H1 (cell line): ENCODE results near the gene ZNF597. TPM values are rescaled to one million over a fixed set of nuclear protein-coding genes. Genes with fewer than 3 reads are reported as not detected.

ENCODE experiments used
- CTCF ChIA-PET: fragments of 300-600 bp; sonication (Branson Sonifier 250); formaldehyde crosslinking; loops from one replicate; lab custom pipeline; 2021; ENCODE audit not compliant: partially characterized antibody; lab: Charles Lee
- POLR2A ChIA-PET: fragments of 300-600 bp; sonication (Branson Sonifier 250); formaldehyde crosslinking; loops from one replicate; lab custom pipeline; 2021; ENCODE audit warnings: inconsistent platforms; ENCODE audit not compliant: partially characterized antibody; lab: Charles Lee
- DNase-seq, 2 experiments: peaks; one replicate each; pipeline versions ENCODE4 v3.0.0 to v3.0.0-alpha.2; 2010 to 2022; ENCODE audit warnings: low spot score in 2 of 2, low read depth in 1 of 2, mixed read lengths in 1 of 2
- FAIRE-seq: peaks from 2 replicates; lab custom pipeline; 2011; peaks lifted over from hg19 to GRCh38; lab: Jason Lieb, UNC
- H2AFZ ChIP-seq: 2 replicates; pipeline ENCODE4 v1.8.1; 2012; ENCODE audit warnings: low read length, inconsistent platforms
- H2AK5ac ChIP-seq: 2 replicates; pipeline ENCODE4 v1.6.1; 2013; ENCODE audit warnings: low read depth, low read length
- H2BK120ac ChIP-seq: replicated peaks from 2 replicates; pipeline ENCODE3; 2013; ENCODE audit warnings: low read depth, low read length, inconsistent platforms
- H2BK12ac ChIP-seq: 2 replicates; pipeline ENCODE4 v1.6.1; 2013; ENCODE audit warnings: low read depth, low read length
- H2BK15ac ChIP-seq: 2 replicates; pipeline ENCODE4 v1.6.1; 2013; ENCODE audit warnings: low read length
- H2BK20ac ChIP-seq: 2 replicates; pipeline ENCODE4 v1.6.1; 2013; ENCODE audit warnings: low read length
- H2BK5ac ChIP-seq: 2 replicates; pipeline ENCODE4 v1.6.1; 2013; ENCODE audit warnings: low read depth, low read length
- H3K14ac ChIP-seq: 2 replicates; pipeline ENCODE4 v1.6.1; 2013; ENCODE audit warnings: inconsistent platforms; ENCODE audit not compliant: insufficient read length
- H3K18ac ChIP-seq: 2 replicates; pipeline ENCODE4 v1.6.1; 2013; ENCODE audit warnings: low read length; ENCODE audit errors: extremely low read depth
- H3K23ac ChIP-seq: 2 replicates; pipeline ENCODE4 v1.6.1; 2013; ENCODE audit warnings: inconsistent platforms; ENCODE audit not compliant: insufficient read length
- H3K23me2 ChIP-seq: 2 replicates; pipeline ENCODE4 v1.6.1; 2013; ENCODE audit warnings: low read depth, low read length
- H3K27ac ChIP-seq: 2 replicates; pipeline ENCODE4 v1.6.1; 2011; ENCODE audit warnings: low read depth, low read length, inconsistent platforms
- H3K27me3 ChIP-seq, 4 experiments: replicated peaks in 1 of 4; 1 replicate in 1 of 4; 2 replicates in 3 of 4; pipeline versions ENCODE4 v1.6.1 to v1.8.1; 2011 to 2013; ENCODE audit warnings: low read length in 3 of 4, mild to moderate bottlenecking in 3 of 4, inconsistent platforms in 2 of 4, mixed read lengths in 2 of 4, moderate library complexity in 1 of 4; ENCODE audit not compliant: control insufficient read depth in 3 of 4, insufficient read depth in 3 of 4; ENCODE audit errors: extremely low read depth in 1 of 4
- H3K36me3 ChIP-seq, 4 experiments: 2 replicates each; pipeline versions ENCODE4 v1.6.1 to v1.8.1; 2011 to 2013; ENCODE audit warnings: mild to moderate bottlenecking in 4 of 4, low read length in 3 of 4, moderate library complexity in 2 of 4, control low read depth in 1 of 4, inconsistent platforms in 1 of 4; ENCODE audit not compliant: insufficient read depth in 4 of 4, control insufficient read depth in 2 of 4
- H3K4ac ChIP-seq: replicated peaks from 2 replicates; pipeline ENCODE3; 2013; ENCODE audit warnings: low read length, low read depth, mixed read lengths, inconsistent platforms; ENCODE audit not compliant: insufficient read length
- H3K4me1 ChIP-seq, 4 experiments: replicated peaks in 1 of 4; 1 replicate in 1 of 4; 2 replicates in 3 of 4; pipeline versions ENCODE4 v1.6.1 to v1.8.1; 2011 to 2013; ENCODE audit warnings: low read length in 3 of 4, inconsistent platforms in 2 of 4, mixed read lengths in 1 of 4; ENCODE audit not compliant: insufficient read depth in 4 of 4, control insufficient read depth in 3 of 4
- H3K4me2 ChIP-seq, 2 experiments: 2 replicates each; pipeline versions ENCODE4 v1.6.1 to v1.8.1; 2011 to 2013; ENCODE audit warnings: low read depth in 2 of 2, low read length in 2 of 2, control low read depth in 1 of 2, inconsistent platforms in 1 of 2, mild to moderate bottlenecking in 1 of 2; ENCODE audit not compliant: insufficient read depth in 1 of 2
- H3K4me3 ChIP-seq, 4 experiments: fragments of 200-600, 300-600 bp in 1 of 4; sonication (generic), shearing (Covaris generic), sonication (Bioruptor Twin) in 1 of 4; 2 replicates each; pipeline versions ENCODE4 v1.5.1 to v1.8.1; 2011 to 2016; ENCODE audit warnings: low read length in 4 of 4, low read depth in 3 of 4, control low read depth in 2 of 4, inconsistent platforms in 2 of 4, mild to moderate bottlenecking in 2 of 4, mixed read lengths in 1 of 4, moderate library complexity in 1 of 4; ENCODE audit not compliant: insufficient read depth in 2 of 4; ENCODE audit errors: extremely low read depth in 1 of 4
- H3K56ac ChIP-seq: replicated peaks from 2 replicates; pipeline ENCODE3; 2013; ENCODE audit warnings: low read depth, mild to moderate bottlenecking, mixed read lengths, low read length, inconsistent platforms; ENCODE audit not compliant: insufficient read length
- H3K79me1 ChIP-seq: 2 replicates; pipeline ENCODE4 v1.6.1; 2013; ENCODE audit warnings: low read depth, low read length, control low read depth
- H3K79me2 ChIP-seq, 2 experiments: 2 replicates each; pipeline versions ENCODE4 v1.6.1 to v1.8.1; 2012 to 2013; ENCODE audit warnings: low read length in 2 of 2, mild to moderate bottlenecking in 2 of 2, inconsistent platforms in 1 of 2; ENCODE audit not compliant: insufficient read depth in 2 of 2, control insufficient read depth in 1 of 2
- H3K9ac ChIP-seq, 4 experiments: replicated peaks in 1 of 4; 1 replicate in 1 of 4; 2 replicates in 3 of 4; pipeline versions ENCODE4 v1.6.1 to v1.8.1; 2011 to 2013; ENCODE audit warnings: low read depth in 3 of 4, low read length in 3 of 4, control low read depth in 2 of 4, mild to moderate bottlenecking in 2 of 4, moderate library complexity in 2 of 4, inconsistent platforms in 1 of 4; ENCODE audit errors: extremely low read depth in 1 of 4
- H3K9me3 ChIP-seq, 2 experiments: 2 replicates each; pipeline versions ENCODE4 v1.6.1 to v1.8.1; 2012 to 2013; ENCODE audit warnings: mild to moderate bottlenecking in 2 of 2, moderate library complexity in 2 of 2, control low read depth in 1 of 2, inconsistent platforms in 1 of 2, low read depth in 1 of 2, low read length in 1 of 2, mixed read lengths in 1 of 2; ENCODE audit not compliant: insufficient read depth in 2 of 2
- H4K20me1 ChIP-seq, 2 experiments: replicated peaks in 1 of 2; 2 replicates each; pipeline versions ENCODE3 to v1.8.1; 2011 to 2013; ENCODE audit warnings: inconsistent platforms in 2 of 2, low read length in 2 of 2, mild to moderate bottlenecking in 1 of 2; ENCODE audit not compliant: insufficient read depth in 2 of 2, control insufficient read depth in 1 of 2
- H4K5ac ChIP-seq: 2 replicates; pipeline ENCODE4 v1.6.1; 2013; ENCODE audit warnings: low read length, low read depth, mixed read lengths, inconsistent platforms; ENCODE audit not compliant: insufficient read length
- H4K8ac ChIP-seq: 2 replicates; pipeline ENCODE4 v1.8.0; 2013; ENCODE audit warnings: mild to moderate bottlenecking, moderate library complexity, low read length, inconsistent platforms; ENCODE audit not compliant: insufficient read depth; ENCODE audit errors: extremely low read depth
- H4K91ac ChIP-seq: replicated peaks from 2 replicates; pipeline ENCODE3; 2013; ENCODE audit warnings: low read length, mixed read lengths, inconsistent platforms; ENCODE audit not compliant: insufficient read length
- RFX5 ChIP-seq: IDR thresholded peaks from 2 replicates; pipeline ENCODE4 v1.6.1; 2011; ENCODE audit warnings: low read depth, low read length, improper control_type of control experiment, borderline replicate concordance
- WGBS, 2 experiments: shearing (Covaris generic) in 1 of 2; methylation state at CpG; one replicate each; pipeline versions ENCODE4 v1.1.6 to v1.1.7; 2013 to 2015; ENCODE audit warnings: low lambda C conversion rate in 2 of 2, mixed read lengths in 2 of 2, inconsistent platforms in 1 of 2, low coverage in 1 of 2, missing lambda C conversion rate in 1 of 2; ENCODE audit not compliant: insufficient replicate concordance in 2 of 2, insufficient coverage in 1 of 2, insufficient read length in 1 of 2; ENCODE audit errors: extremely low coverage in 1 of 2, missing lambda C conversion rate in 1 of 2; 5-methylcytosine and 5-hydroxymethylcytosine counted together
- polyA plus RNA-seq, 7 experiments: library from polyadenylated mRNA; depleted of rRNA in 3 of 7; stranded (reverse) in 5 of 7; unstranded in 2 of 7; fragments of >200 nt in 5 of 7; fragments of 200-250 nt in 2 of 7; gene quantifications; 1 replicate in 5 of 7; 2 replicates in 1 of 7; 4 replicates in 1 of 7; pipeline versions ENCODE4 v1.2.1 to v1.2.3, GENCODE V29; 2011 to 2013; ENCODE audit warnings: missing spikeins in 2 of 7, mixed read lengths in 2 of 7
- total RNA-seq: library from RNA; stranded (reverse); fragmentation: NEBNext Ultra II Directional; extraction: Animal tissue kit (Norgen Biotek cat#: 25700); gene quantifications from 2 replicates; pipeline ENCODE4 v1.2.1, GENCODE V29; 2021

Gene ZNF597
- total and polyA plus RNA-seq, 2 of the 8 experiments (the other 6 are each of a cell fraction or from before 2014, with no cell fraction given) = 0.68 to 2.6 TPM

- H3K4ac ChIP-seq = no peak overlapping the region
- FAIRE-seq (no peak), DNase-seq (no peak)
- H3K4me2 ChIP-seq = no peak overlapping the region
- no peaks in the 10 kb centered on the region for H3K79me1 ChIP-seq
- no peak overlapping the region for H4K5ac ChIP-seq
- no peak overlapping the region for H3K18ac ChIP-seq
- no peak overlapping the region for H3K4me3 ChIP-seq
- H3K27me3 ChIP-seq = no peaks in the 10 kb centered on the region
- H2AFZ ChIP-seq = no peak overlapping the region
- no peak overlapping the region for H3K27ac ChIP-seq
- H3K36me3 ChIP-seq = 0 out of 8 replicates have a peak, but pooled peaks cover 0 to 2% (median 0%) of the 10 kb centered on the region in 4 experiments
- CTCF ChIA-PET = interaction anchor here (1.8 kb wide), 1 partner anchor 10 kb away, joined by 5 read pairs; the partner anchor contains the start of gene NAA60
- no peak overlapping the region for H4K91ac ChIP-seq
- H2BK12ac ChIP-seq = no peak overlapping the region
- peaks cover 3 to 6% of the 10 kb centered on the region in 2 experiments for H4K20me1 ChIP-seq
- WGBS, 2 experiments = 92% methylated on average over 10 of the region's 10 CpGs; no CpG with 5 or more reads in 1 of the 2 experiments
- H3K9ac ChIP-seq = no peak overlapping the region; a peak in 1 of 7 replicates
- no peak overlapping the region for H2BK120ac ChIP-seq
- no peak overlapping the region for H4K8ac ChIP-seq
- no peaks in the 10 kb centered on the region for H3K9me3 ChIP-seq
- H2BK5ac ChIP-seq = no peak overlapping the region
- H3K23ac ChIP-seq = no peak overlapping the region
- POLR2A ChIA-PET = interaction anchor here (1.6 to 2.0 kb wide), 2 partner anchors 11 to 54 kb away, joined by 3 to 9 read pairs; partner anchors contain the start of genes NAA60, ZNF174, ZNF597 and ZSCAN32
- peaks cover 5% of the 10 kb centered on the region; the same call in 1 of the 2 replicates for H3K23me2 ChIP-seq
- peaks cover 0 to 15% of the 10 kb centered on the region in 2 experiments; a peak in 2 of 4 replicates for H3K79me2 ChIP-seq
- no peak overlapping the region for H2BK15ac ChIP-seq
- no peak overlapping the region for H3K56ac ChIP-seq
- H2BK20ac ChIP-seq = no peak overlapping the region
- H2AK5ac ChIP-seq = no peak overlapping the region
- no peak overlapping the region for H3K14ac ChIP-seq
- H3K4me1 ChIP-seq = peaks cover 4 to 13% (median 8%) of the 10 kb centered on the region in 4 experiments; a peak in 6 of 7 replicates
- no peak for TF ChIP-seq RFX5
Measured at GRCh38 chr16:3454631-3455147, 11.4 kb upstream of the ZNF597 start.
